ENCODE results near the gene KRTAP4-8.
"Not testable (repeated sequence)": the region's sequence is repeated elsewhere in the genome, so short reads cannot be mapped to it uniquely, and the experiment has no call there.

The KRTAP4-8 gene

DNA sequence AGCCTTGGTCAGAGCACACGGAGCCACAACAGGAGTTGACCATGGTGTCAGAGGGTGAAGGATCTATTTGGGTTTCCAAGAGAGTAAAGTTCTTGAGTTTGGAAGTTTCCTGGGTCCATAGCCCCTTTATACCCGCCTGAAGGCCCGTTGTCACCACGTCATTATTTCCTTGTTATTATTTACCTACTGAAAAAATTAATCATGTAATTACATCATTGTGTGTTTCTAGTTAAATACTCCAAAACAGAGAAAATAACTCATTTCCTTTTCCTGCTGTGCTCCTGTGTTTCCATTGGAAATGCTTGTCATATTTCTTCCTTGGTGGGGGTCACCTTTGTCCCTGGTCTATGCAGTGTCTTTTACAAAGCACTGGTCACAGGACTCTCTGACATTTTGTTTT is at the start of gene KRTAP4-8:
Gene KRTAP4-8, minus strand, starts transcription at position 101 of the 400 bp plus-strand sequence. Its CDS starts 58 bp downstream, at position 43.
- DNase-seq = no peak
- Histone ChIP-seq H3K36me3 (no peaks in the 10 kb centered on the region), H3K9me3 (ENCODE audit: severe bottlenecking) (peaks cover 3% of the 10 kb centered on the region), H3K27ac (no peak within 1 kb of the TSS), H3K4me3 (ENCODE audit: low read depth, low read length) (no peak within 1 kb of the TSS), H3K27me3 (ENCODE audit: insufficient read depth, low read depth, severe bottlenecking) (peaks cover 14% of the 10 kb centered on the region)
- TF ChIP-seq, protein P1, sequence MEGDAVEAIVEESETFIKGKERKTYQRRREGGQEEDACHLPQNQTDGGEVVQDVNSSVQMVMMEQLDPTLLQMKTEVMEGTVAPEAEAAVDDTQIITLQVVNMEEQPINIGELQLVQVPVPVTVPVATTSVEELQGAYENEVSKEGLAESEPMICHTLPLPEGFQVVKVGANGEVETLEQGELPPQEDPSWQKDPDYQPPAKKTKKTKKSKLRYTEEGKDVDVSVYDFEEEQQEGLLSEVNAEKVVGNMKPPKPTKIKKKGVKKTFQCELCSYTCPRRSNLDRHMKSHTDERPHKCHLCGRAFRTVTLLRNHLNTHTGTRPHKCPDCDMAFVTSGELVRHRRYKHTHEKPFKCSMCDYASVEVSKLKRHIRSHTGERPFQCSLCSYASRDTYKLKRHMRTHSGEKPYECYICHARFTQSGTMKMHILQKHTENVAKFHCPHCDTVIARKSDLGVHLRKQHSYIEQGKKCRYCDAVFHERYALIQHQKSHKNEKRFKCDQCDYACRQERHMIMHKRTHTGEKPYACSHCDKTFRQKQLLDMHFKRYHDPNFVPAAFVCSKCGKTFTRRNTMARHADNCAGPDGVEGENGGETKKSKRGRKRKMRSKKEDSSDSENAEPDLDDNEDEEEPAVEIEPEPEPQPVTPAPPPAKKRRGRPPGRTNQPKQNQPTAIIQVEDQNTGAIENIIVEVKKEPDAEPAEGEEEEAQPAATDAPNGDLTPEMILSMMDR (IDR thresholded peaks at IDR 0.05; ENCODE audit: low read depth, low read length) = no peak

DNA sequence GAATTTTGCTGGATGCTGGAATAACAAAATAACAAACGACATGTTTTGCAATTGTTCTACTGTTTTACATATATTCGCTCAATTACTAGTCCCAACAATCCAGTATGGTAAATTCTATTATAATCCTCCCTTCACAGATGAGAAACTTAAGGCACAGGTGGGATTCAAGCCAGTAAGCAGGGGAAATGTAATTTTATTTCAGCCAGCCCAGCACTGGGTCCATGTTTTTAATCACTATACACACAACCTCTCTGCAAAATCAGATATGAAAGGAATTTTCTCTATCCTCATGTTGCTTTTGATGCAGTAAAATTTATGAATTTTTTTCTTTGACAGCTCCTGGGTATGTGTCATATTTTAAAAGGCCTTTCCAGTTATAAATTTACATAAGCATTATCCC is 47.3 kb upstream of the KRTAP4-8 start:
- Histone ChIP-seq H3K9me3 (ENCODE audit: severe bottlenecking) (peaks cover 8% of the 10 kb centered on the region), H3K36me3 (no peaks in the 10 kb centered on the region), H3K27me3 (ENCODE audit: insufficient read depth, low read depth, severe bottlenecking) (peaks cover 86% of the 10 kb centered on the region), H3K4me3 (ENCODE audit: low read depth, low read length) (no peak overlapping the region), H3K27ac (no peak overlapping the region)
- TF ChIP-seq, protein P1 (IDR thresholded peaks at IDR 0.05; ENCODE audit: low read depth, low read length) = no peak
- no peak for DNase-seq

DNA sequence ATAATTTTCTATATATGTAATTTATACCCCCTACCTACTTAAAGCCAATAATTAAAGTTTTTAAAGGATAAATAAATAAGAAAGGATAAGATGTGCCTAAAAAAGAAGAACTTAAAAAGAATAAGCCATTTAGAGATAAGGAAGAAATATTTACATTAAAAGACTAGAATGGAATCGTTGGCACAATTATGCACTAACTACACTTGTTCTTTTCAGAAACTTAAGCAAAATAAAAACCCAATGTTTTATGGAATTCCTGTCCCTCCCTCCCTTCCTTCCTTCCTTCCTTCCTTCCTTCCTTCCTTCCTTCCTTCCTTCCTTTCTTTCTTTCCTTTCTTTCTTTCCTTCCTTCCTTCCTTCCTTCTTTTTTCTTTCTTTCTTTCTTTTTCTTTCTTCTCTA is 46.9 kb upstream of the KRTAP4-8 start:
- TF ChIP-seq, protein P1 (IDR thresholded peaks at IDR 0.05; ENCODE audit: low read depth, low read length) = no peak

DNA sequence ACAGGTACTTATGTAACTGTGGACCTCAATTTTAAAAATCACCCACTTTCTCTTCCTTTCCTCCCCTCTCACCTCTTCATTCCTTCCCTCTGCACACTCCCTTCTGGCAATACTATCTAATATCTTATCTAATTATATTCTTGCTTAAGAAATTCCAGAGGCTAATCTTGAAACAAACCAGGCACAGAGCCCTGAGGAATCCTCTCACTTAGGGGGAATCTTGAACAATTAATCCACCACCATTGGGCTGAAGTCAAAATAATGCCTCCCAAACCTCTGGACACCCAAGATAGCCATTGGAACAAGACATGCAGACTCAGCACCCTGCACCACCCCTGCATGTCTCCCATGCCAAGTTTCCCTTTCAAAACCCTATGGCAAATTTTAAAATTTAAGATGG is 43.4 kb upstream of the KRTAP4-8 start:
- no peak overlapping the region for H3K27ac ChIP-seq
- no peak overlapping the region for H3K4me3 ChIP-seq (ENCODE audit: low read depth, low read length)
- peaks cover 10% of the 10 kb centered on the region for H3K9me3 ChIP-seq (ENCODE audit: severe bottlenecking)
- TF ChIP-seq, protein P1 (IDR thresholded peaks at IDR 0.05; ENCODE audit: low read depth, low read length) = no peak
- DNase-seq = no peak
- H3K36me3 ChIP-seq = no peaks in the 10 kb centered on the region
- peaks cover 83% of the 10 kb centered on the region for H3K27me3 ChIP-seq (ENCODE audit: insufficient read depth, low read depth, severe bottlenecking)

More for the DNA sequence above, 46.9 kb upstream of the KRTAP4-8 start:
- no peak for DNase-seq
- Histone ChIP-seq H3K27ac (no peak overlapping the region), H3K4me3 (ENCODE audit: low read depth, low read length) (no peak overlapping the region), H3K9me3 (ENCODE audit: severe bottlenecking) (peaks cover 10% of the 10 kb centered on the region), H3K27me3 (ENCODE audit: insufficient read depth, low read depth, severe bottlenecking) (peaks cover 82% of the 10 kb centered on the region), H3K36me3 (no peaks in the 10 kb centered on the region)

DNA sequence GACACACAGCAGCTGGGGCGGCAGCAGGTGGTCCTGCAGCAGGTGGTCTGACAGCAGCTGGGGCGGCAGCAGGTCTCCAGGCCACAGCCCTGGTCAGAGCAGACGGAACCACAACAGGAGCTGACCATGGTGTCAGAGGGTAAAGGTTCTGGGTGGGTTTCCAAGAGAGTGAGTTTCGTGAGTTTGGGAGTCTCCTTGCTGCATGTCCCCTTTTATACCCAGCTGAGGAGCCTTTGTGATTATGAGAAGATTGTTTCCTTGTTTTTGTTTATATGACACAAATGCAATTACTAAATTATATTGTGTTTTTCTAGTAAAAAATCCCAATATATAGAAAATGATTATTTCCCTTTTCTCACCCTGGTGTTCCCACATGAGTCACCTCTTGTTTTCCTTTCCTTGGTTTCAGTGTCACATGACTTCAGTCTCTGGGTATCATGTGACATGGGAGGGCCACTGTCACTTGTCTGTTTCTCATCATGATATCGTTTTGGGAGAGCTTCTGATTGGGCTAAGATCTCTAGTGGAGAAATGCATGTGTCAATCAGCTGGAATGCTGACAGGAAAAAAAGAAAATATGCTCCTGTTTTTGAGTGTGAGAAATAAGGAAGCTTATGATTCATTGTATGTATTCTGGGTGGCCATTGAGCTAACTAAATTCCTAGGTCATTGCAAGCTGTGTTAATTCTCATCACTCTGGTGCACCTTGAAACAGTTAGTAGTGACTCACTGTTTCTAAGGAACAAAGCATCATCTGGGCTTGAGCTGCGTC is 42.6 kb upstream of the KRTAP4-8 start, which contains the start of gene KRTAP4-6:
Gene KRTAP4-6, minus strand, starts transcription at position 185 of the 772 bp plus-strand sequence. Its CDS starts 57 bp downstream, at position 128.
- H3K27ac ChIP-seq = no peak within 1 kb of the TSS
- H3K9me3 ChIP-seq (ENCODE audit: severe bottlenecking) = peaks cover 10% of the 10 kb centered on the region
- no peaks in the 10 kb centered on the region for H3K36me3 ChIP-seq
- DNase-seq = no peak
- H3K27me3 ChIP-seq (ENCODE audit: insufficient read depth, low read depth, severe bottlenecking) = peaks cover 79% of the 10 kb centered on the region
- no peak within 1 kb of the TSS for H3K4me3 ChIP-seq (ENCODE audit: low read depth, low read length)
- TF ChIP-seq, protein P1 (IDR thresholded peaks at IDR 0.05; ENCODE audit: low read depth, low read length) = no peak

DNA sequence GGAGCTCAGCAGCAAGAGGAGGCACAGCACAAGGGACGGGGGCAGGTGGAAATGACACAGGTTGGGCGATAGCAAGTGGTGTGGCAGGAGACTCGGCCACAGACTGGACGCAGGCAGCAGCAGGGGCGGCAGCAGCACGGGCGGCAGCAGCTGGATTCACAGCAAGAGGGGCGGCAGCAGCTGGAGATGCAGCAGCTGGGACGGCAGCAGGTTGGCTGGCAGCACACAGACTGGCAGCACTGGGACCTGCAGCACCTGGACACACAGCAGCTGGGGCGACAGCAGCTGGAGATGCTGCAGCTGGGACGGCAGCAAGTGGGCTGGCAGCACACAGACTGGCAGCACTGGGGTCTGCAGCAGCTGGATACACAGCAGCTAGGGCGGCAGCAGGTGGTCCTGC is 41.9 kb upstream of the KRTAP4-8 start:
- peaks cover 74% of the 10 kb centered on the region for H3K27me3 ChIP-seq (ENCODE audit: insufficient read depth, low read depth, severe bottlenecking)
- H3K27ac ChIP-seq, H3K36me3 ChIP-seq: not testable (repeated sequence)

More for the DNA sequence above, 41.9 kb upstream of the KRTAP4-8 start:
- H3K4me3 ChIP-seq (ENCODE audit: low read depth, low read length); DNase-seq: not testable (repeated sequence)
- peaks cover 10% of the 10 kb centered on the region for H3K9me3 ChIP-seq (ENCODE audit: severe bottlenecking)

Data from WERI-Rb-1 (cell line).